ENCODE measurements around the gene EFHD2.
"Not testable (repeated sequence)": the region's sequence is repeated elsewhere in the genome, so short reads cannot be mapped to it uniquely, and the experiment has no call there.

DNA sequence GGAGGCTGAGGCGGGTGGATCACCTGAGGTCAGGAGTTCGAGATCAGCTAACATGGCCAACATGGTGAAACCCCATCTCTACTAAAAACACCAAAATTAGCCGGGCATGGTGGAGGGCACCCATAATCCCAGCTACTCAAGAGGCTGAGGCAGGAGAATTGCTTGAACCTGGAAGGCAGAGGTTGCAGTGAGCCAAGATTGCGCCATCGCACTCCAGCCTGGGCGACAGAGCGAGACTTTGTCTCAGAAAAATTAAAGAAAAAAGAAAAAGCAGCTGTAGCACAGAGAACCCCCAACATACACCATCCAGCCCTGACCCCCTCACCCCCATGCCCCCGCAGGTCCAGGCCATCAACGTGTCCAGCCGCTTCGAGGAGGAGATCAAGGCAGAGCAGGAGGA is 18.6 kb downstream of the EFHD2 start:
- TF ChIP-seq EZH2 (IDR thresholded peaks at IDR 0.05; ENCODE audit: insufficient read depth, poor library complexity, severe bottlenecking); EZH2phosphoT487 (IDR thresholded peaks at IDR 0.05; ENCODE audit: insufficient read depth, low read depth): not testable (repeated sequence)
